Loucy (cell line): ENCODE measurements around the gene ENOX1.

Experiments
- CTCF ChIP-seq: fragments of 200-600 bp; sonication (generic); conservative IDR thresholded peaks from 2 replicates; pipeline ENCODE4 v1.5.1; 2014; ENCODE audit warnings: mild to moderate bottlenecking, antibody characterized with exemption, low read length
- EZH2phosphoT487 ChIP-seq: fragments of 200-600 bp; IDR thresholded peaks from 2 replicates; pipeline ENCODE4 v1.6.1; 2018; ENCODE audit warnings: antibody characterized with exemption, mild to moderate bottlenecking, moderate library complexity, borderline replicate concordance

GRCh38 chr13:43369319-43369718 is 417.5 kb downstream of the ENOX1 start:
- TF ChIP-seq CTCF (no peak), EZH2phosphoT487 (no peak)
